ENCODE results near the gene TNS1. TPM values are rescaled to one million over a fixed set of nuclear protein-coding genes. Genes with fewer than 3 reads are reported as not detected.

Gene TNS1
- total RNA-seq, 1 experiment from 2014 or later: 4.5 TPM

DNA sequence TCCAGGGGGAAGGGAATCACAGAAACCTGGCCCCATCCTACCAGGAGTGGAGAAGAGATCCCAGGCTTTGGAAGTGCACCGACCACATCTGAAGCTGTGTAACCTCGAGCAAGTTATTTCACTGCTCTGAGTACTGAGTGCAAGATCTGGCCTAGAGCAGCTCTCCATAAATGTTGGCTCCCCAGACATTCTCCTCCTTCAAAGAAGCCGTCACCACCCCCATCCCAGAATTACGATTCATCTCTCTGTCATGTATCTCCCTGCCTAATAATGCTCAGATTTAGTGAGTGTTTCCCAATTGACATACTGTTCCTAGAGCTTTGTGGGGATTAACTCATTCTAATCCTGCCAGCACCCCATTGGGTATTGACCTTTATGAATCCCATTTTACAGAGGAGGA is 51.7 kb downstream of the TNS1 start:
- TF ChIP-seq ATF1 (CRISPR knock-in tag; IDR thresholded peaks at IDR 0.05): no peak
- TF ChIP-seq, protein P1, sequence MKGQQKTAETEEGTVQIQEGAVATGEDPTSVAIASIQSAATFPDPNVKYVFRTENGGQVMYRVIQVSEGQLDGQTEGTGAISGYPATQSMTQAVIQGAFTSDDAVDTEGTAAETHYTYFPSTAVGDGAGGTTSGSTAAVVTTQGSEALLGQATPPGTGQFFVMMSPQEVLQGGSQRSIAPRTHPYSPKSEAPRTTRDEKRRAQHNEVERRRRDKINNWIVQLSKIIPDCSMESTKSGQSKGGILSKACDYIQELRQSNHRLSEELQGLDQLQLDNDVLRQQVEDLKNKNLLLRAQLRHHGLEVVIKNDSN (CRISPR knock-in tag; IDR thresholded peaks at IDR 0.05): no peak
- TF ChIP-seq, protein P2, sequence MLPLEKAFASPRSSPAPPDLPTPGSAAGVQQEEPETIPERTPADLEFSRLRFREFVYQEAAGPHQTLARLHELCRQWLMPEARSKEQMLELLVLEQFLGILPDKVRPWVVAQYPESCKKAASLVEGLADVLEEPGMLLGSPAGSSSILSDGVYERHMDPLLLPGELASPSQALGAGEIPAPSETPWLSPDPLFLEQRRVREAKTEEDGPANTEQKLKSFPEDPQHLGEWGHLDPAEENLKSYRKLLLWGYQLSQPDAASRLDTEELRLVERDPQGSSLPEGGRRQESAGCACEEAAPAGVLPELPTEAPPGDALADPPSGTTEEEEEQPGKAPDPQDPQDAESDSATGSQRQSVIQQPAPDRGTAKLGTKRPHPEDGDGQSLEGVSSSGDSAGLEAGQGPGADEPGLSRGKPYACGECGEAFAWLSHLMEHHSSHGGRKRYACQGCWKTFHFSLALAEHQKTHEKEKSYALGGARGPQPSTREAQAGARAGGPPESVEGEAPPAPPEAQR (CRISPR knock-in tag; IDR thresholded peaks at IDR 0.05): no peak
- TF ChIP-seq TP53 (CRISPR knock-in tag; IDR thresholded peaks at IDR 0.05): no peak
- no peak for TF ChIP-seq RORB (CRISPR knock-in tag; IDR thresholded peaks at IDR 0.05)
- TF ChIP-seq, protein P3, sequence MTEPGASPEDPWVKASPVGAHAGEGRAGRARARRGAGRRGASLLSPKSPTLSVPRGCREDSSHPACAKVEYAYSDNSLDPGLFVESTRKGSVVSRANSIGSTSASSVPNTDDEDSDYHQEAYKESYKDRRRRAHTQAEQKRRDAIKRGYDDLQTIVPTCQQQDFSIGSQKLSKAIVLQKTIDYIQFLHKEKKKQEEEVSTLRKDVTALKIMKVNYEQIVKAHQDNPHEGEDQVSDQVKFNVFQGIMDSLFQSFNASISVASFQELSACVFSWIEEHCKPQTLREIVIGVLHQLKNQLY (CRISPR knock-in tag; IDR thresholded peaks at IDR 0.05): no peak
- POLR2A ChIA-PET: no interaction called here
- peaks cover 32% of the 10 kb centered on the region for H3K4me1 Mint-ChIP-seq
- ATAC-seq (no peak), DNase-seq (ENCODE audit: low spot score) (no peak)
- no peaks in the 10 kb centered on the region for H3K9me3 Mint-ChIP-seq
- H3K27ac Mint-ChIP-seq: no peak overlapping the region
- no peaks in the 10 kb centered on the region for H3K36me3 Mint-ChIP-seq
- H3K27me3 Mint-ChIP-seq (ENCODE audit: low read depth): no peaks in the 10 kb centered on the region
- CTCF ChIA-PET: interaction anchor here (0.8 to 2.3 kb wide), 5 partner anchors 18 to 64 kb away, joined by 3 to 11 read pairs (median 5); no protein-coding TSS in a partner anchor
- no peak overlapping the region for H3K4me3 Mint-ChIP-seq

DNA sequence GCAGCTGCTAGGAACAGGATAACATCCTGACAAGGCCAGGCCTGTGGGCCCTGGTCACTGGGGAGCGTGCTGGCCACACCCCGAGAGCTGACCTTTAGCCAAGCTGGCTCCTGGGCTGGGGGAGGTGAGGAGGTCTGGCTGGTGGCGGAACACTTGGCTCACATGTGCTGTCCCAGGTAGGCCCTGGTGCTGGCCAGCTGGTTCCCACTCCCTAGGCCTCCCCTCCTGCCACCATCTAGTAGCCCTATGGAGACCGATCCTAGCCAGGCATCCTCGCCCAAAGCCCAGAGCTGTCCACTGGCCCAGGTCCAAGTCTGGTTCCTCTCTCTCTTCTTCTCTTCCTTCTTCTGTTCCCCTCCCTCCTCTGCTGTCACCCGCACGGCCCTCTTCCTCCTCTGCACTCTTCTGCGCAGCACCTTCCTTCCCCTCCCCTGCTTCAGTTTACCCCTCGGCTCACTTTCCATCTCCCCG is 52.4 kb downstream of the TNS1 start:
- peaks cover 32% of the 10 kb centered on the region for H3K4me1 Mint-ChIP-seq
- no peaks in the 10 kb centered on the region for H3K27me3 Mint-ChIP-seq (ENCODE audit: low read depth)
- TF ChIP-seq, protein P4, sequence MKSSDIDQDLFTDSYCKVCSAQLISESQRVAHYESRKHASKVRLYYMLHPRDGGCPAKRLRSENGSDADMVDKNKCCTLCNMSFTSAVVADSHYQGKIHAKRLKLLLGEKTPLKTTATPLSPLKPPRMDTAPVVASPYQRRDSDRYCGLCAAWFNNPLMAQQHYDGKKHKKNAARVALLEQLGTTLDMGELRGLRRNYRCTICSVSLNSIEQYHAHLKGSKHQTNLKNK (CRISPR knock-in tag; IDR thresholded peaks at IDR 0.05): no peak
- CTCF ChIA-PET: interaction anchor here (0.9 to 2.3 kb wide), 4 partner anchors 15 to 64 kb away, joined by 3 to 11 read pairs (median 6); no protein-coding TSS in a partner anchor
- H3K9me3 Mint-ChIP-seq: no peaks in the 10 kb centered on the region
- H3K27ac Mint-ChIP-seq: no peak overlapping the region
- ATAC-seq (no peak), DNase-seq (ENCODE audit: low spot score) (no peak)
- no peak overlapping the region for H3K4me3 Mint-ChIP-seq
- POLR2A ChIA-PET: no interaction called here
- no peaks in the 10 kb centered on the region for H3K36me3 Mint-ChIP-seq

DNA sequence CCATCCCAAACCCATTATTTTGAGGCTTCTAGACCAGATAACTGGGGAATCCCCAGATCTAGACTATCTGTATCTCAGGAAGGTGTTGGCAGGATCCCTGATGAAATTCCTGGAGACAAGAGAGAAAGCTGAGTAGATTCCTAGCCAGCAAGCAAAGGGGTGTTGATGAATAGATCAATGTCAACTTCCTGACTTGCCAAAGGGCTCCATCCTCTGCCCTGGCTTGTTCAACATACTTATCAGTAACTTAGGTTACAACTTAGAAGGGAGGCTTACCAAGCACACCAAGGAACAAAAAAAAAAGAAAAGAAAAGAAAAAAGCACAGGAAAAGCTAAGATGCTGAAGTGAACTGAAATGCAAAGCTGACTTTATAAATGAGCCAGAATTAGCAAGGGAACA is 53.3 kb downstream of the TNS1 start:
- ATAC-seq: no peak
- H3K9me3 Mint-ChIP-seq: no peaks in the 10 kb centered on the region
- POLR2A ChIA-PET: no interaction called here
- H3K36me3 Mint-ChIP-seq: no peaks in the 10 kb centered on the region
- H3K4me3 Mint-ChIP-seq: no peak overlapping the region
- peaks cover 34% of the 10 kb centered on the region for H3K4me1 Mint-ChIP-seq
- no peaks in the 10 kb centered on the region for H3K27me3 Mint-ChIP-seq (ENCODE audit: low read depth)
- CTCF ChIA-PET: interaction anchor here (1.0 to 3.5 kb wide), 3 partner anchors 12 to 44 kb away, joined by 3 to 27 read pairs (median 7); no protein-coding TSS in a partner anchor
- TF ChIP-seq RORB (CRISPR knock-in tag; IDR thresholded peaks at IDR 0.05): no peak
- TF ChIP-seq JUN (CRISPR knock-in tag; IDR thresholded peaks at IDR 0.05): no peak
- TF ChIP-seq ZNF423 (CRISPR knock-in tag; IDR thresholded peaks at IDR 0.05): no peak
- TF ChIP-seq ETV6 (CRISPR knock-in tag; IDR thresholded peaks at IDR 0.05): no peak
- TF ChIP-seq ZNF396 (CRISPR knock-in tag; IDR thresholded peaks at IDR 0.05; ENCODE audit: borderline replicate concordance): no peak
- TF ChIP-seq IRF2 (CRISPR knock-in tag; IDR thresholded peaks at IDR 0.05; ENCODE audit: borderline replicate concordance, low read depth): no peak
- no peak overlapping the region for H3K27ac Mint-ChIP-seq
- no peak for DNase-seq (ENCODE audit: low spot score)

DNA sequence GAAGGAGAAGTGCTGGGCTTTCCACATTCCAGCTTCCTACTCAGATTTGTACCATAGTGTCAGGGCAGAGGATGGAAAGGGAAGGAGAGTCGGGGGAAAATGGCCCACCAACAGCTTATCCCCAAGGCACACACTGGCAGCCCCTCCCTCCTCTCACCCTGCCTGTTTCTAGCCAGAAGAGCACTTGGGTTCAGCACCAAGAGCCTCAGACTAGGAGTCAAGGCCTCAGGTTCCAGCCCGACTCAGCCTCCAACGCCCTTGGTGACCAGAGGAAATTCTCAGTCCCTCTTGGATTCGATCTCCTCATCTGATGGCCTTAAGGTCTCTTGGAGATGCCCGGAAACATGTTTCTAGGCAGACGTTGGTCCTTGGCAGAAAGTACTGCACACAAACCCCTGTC is 53.9 kb downstream of the TNS1 start:
- Mint-ChIP-seq H3K4me3 (no peak overlapping the region), H3K4me1 (peaks cover 35% of the 10 kb centered on the region), H3K36me3 (no peaks in the 10 kb centered on the region), H3K27me3 (ENCODE audit: low read depth) (no peaks in the 10 kb centered on the region), H3K27ac (no peak overlapping the region), H3K9me3 (no peaks in the 10 kb centered on the region)
- DNase-seq (ENCODE audit: low spot score) (no peak), ATAC-seq (no peak)
- ChIA-PET CTCF (interaction anchor here (1.2 to 3.5 kb wide), 14 partner anchors 11 to 192 kb away, joined by 3 to 27 read pairs (median 7); partner anchors contain the start of gene TNS1), POLR2A (no interaction called here)
- TF ChIP-seq ZNF121 (CRISPR knock-in tag; IDR thresholded peaks at IDR 0.05): no peak
- no peak for TF ChIP-seq NFYB (CRISPR knock-in tag; conservative IDR thresholded peaks at IDR 0.05; ENCODE audit: low read depth)
- TF ChIP-seq TP53 (CRISPR knock-in tag; IDR thresholded peaks at IDR 0.05): no peak
- no peak for TF ChIP-seq TEAD1 (CRISPR knock-in tag; IDR thresholded peaks at IDR 0.05)

All from WTC11 (cell line).